Left renal cortex interstitium (tissue), 4 donors: ENCODE results near the gene SAMM50. TPM values are rescaled to one million over a fixed set of nuclear protein-coding genes. Genes with fewer than 3 reads are reported as not detected.
"Not testable (repeated sequence)": the region's sequence is repeated elsewhere in the genome, so short reads cannot be mapped to it uniquely, and the experiment has no call there.

Source experiments
- DNase-seq, 4 donors: peaks; one replicate each; pipeline ENCODE4 v3.0.0-alpha.2; 2013; ENCODE audit warnings: low read depth in 4 of 4, low spot score in 2 of 4, missing footprints in 1 of 4
- polyA plus RNA-seq, 4 donors: library from polyadenylated mRNA; unstranded; fragments of 120-200 nt; gene quantifications; one replicate each; pipeline ENCODE4 v1.2.1, GENCODE V29; 2013; ENCODE audit not compliant: insufficient read length in 4 of 4

Gene SAMM50
- polyA plus RNA-seq, 4 donors, result 65.2 to 67.5 (median 66.5) TPM

GRCh38 chr22:43999378-43999777, 44.1 kb downstream of the SAMM50 start:
- DNase-seq, result no peak

GRCh38 chr22:44000123-44000522, 44.9 kb downstream of the SAMM50 start:
- DNase-seq, result no peak

- no peak for DNase-seq
Observed at GRCh38 chr22:44001521-44001920, 46.3 kb downstream of the SAMM50 start.

- DNase-seq, result no peak
Observed at GRCh38 chr22:44002324-44002723, 47.1 kb downstream of the SAMM50 start.

- no peak for DNase-seq
Observed at GRCh38 chr22:44002997-44003396, 47.8 kb downstream of the SAMM50 start.

GRCh38 chr22:44003405-44004103, 48.3 kb downstream of the SAMM50 start:
- no peak for DNase-seq

GRCh38 chr22:44004104-44004460, 48.8 kb downstream of the SAMM50 start:
- no peak for DNase-seq

- DNase-seq, result no peak
Observed at GRCh38 chr22:44005524-44005923, 50.3 kb downstream of the SAMM50 start.

GRCh38 chr22:44012162-44012561, 56.9 kb downstream of the SAMM50 start:
- DNase-seq, result no peak

- DNase-seq, result no peak
Observed at GRCh38 chr22:44012591-44012990, 57.3 kb downstream of the SAMM50 start.

- DNase-seq, result no peak
Observed at GRCh38 chr22:44014241-44014640, 59.0 kb downstream of the SAMM50 start.

- not testable (repeated sequence) for DNase-seq
Observed at GRCh38 chr22:44016586-44016985, 61.3 kb downstream of the SAMM50 start.

- no peak for DNase-seq
Observed at GRCh38 chr22:44018594-44018993, 63.4 kb downstream of the SAMM50 start.

GRCh38 chr22:44019416-44019815, 64.2 kb downstream of the SAMM50 start:
- DNase-seq, result no peak

- no peak for DNase-seq
Observed at GRCh38 chr22:44019846-44020245, 64.6 kb downstream of the SAMM50 start.

GRCh38 chr22:44020981-44021380, 65.7 kb downstream of the SAMM50 start:
- DNase-seq, result no peak

- DNase-seq, result no peak
Observed at GRCh38 chr22:44023404-44024287, 68.4 kb downstream of the SAMM50 start.

GRCh38 chr22:44024288-44024921, 69.2 kb downstream of the SAMM50 start, which contains the start of gene PARVB:
TSS of gene PARVB (plus strand) at chr22:44024302. CDS start at chr22:44024340, 38 bp downstream.
- no peak for DNase-seq

GRCh38 chr22:44025171-44026065, 70.2 kb downstream of the SAMM50 start:
- no peak for DNase-seq

- no peak for DNase-seq
Observed at GRCh38 chr22:44026066-44026629, 70.9 kb downstream of the SAMM50 start.
